Stimulated activated memory B cell treated with anti-CD40 and anti-IgM and Interleukin-4, amounts not matched to agents 10 μg/mL and 1 μg/mL and 100 μg/mL, for 72 hours (primary cell): ENCODE results near the gene KCMF1.

Experiments used
- ATAC-seq: fragments of 150-1000 bp; cut with Tn5 transposase; 2 replicates; pipeline ENCODE4 v1.10.0; 2021
- H3K27ac Mint-ChIP-seq: one replicate; pipeline ENCODE4 v1.8.0; 2022; ENCODE audit warnings: mild to moderate bottlenecking, mixed read lengths
- H3K27me3 Mint-ChIP-seq: one replicate; pipeline ENCODE4 v1.8.0; 2022; ENCODE audit warnings: mixed read lengths
- H3K36me3 Mint-ChIP-seq: one replicate; pipeline ENCODE4 v1.8.0; 2022; ENCODE audit warnings: mixed read lengths
- H3K4me1 Mint-ChIP-seq: one replicate; pipeline ENCODE4 v1.8.0; 2022; ENCODE audit warnings: mixed read lengths
- H3K4me3 Mint-ChIP-seq: one replicate; pipeline ENCODE4 v1.8.0; 2022; ENCODE audit warnings: mild to moderate bottlenecking, moderate library complexity, mixed read lengths
- H3K9me3 Mint-ChIP-seq: one replicate; pipeline ENCODE4 v1.8.0; 2022; ENCODE audit warnings: mixed read lengths

Gene KCMF1

DNA sequence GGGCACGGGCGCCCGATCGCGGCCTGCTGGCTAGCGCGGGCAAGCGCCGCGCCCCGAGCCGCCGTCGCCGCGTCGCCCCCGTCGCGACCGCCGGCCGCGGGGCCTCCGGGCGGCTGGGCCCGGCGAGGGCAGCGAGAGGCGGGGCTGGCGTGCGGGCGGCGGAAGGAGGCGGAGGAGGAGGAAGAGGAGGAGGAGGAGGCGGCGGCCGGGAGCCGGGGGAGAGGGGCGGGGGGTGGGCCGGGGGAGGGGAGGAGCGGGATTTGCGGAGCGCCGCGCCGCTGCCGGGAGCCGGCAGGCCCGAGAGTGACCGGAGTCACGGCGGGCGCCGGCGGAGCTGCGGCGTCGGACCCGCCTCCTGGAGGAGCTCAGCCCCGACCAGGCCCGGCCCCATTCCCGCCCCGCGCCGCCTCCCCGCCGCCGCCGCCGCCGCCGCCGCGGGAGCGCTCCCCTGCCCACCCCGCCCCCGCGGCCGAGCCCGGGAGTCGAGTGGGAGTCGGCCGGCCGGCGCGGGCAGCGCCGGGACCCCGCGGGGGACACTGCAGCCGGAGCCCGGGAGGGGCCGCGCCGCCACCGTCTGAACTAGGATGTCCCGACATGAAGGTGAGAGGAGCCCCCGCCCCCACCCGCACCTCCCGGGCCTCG lies at the start of gene KCMF1:
KCMF1 (plus strand) TSS at position 294 of the 642 bp plus-strand sequence; CDS start at position 585, 291 bp downstream.
- Mint-ChIP-seq H3K4me1 (peaks cover 51% of the 10 kb centered on the region), H3K4me3 (peak within 1 kb of the TSS; percentile 99), H3K27ac (peak within 1 kb of the TSS; percentile 99), H3K27me3 (no peaks in the 10 kb centered on the region), H3K36me3 (peaks cover 31% of the 10 kb centered on the region), H3K9me3 (no peaks in the 10 kb centered on the region)
- peak; percentile 82 for ATAC-seq

GRCh38 chr2:84923009-84923408 lies 48.0 kb upstream of the KCMF1 start:
- no peak for ATAC-seq
- Mint-ChIP-seq H3K4me1 (peaks cover 70% of the 10 kb centered on the region), H3K27me3 (no peaks in the 10 kb centered on the region), H3K9me3 (no peaks in the 10 kb centered on the region), H3K4me3 (no peak overlapping the region), H3K36me3 (no peaks in the 10 kb centered on the region), H3K27ac (no peak overlapping the region)

DNA sequence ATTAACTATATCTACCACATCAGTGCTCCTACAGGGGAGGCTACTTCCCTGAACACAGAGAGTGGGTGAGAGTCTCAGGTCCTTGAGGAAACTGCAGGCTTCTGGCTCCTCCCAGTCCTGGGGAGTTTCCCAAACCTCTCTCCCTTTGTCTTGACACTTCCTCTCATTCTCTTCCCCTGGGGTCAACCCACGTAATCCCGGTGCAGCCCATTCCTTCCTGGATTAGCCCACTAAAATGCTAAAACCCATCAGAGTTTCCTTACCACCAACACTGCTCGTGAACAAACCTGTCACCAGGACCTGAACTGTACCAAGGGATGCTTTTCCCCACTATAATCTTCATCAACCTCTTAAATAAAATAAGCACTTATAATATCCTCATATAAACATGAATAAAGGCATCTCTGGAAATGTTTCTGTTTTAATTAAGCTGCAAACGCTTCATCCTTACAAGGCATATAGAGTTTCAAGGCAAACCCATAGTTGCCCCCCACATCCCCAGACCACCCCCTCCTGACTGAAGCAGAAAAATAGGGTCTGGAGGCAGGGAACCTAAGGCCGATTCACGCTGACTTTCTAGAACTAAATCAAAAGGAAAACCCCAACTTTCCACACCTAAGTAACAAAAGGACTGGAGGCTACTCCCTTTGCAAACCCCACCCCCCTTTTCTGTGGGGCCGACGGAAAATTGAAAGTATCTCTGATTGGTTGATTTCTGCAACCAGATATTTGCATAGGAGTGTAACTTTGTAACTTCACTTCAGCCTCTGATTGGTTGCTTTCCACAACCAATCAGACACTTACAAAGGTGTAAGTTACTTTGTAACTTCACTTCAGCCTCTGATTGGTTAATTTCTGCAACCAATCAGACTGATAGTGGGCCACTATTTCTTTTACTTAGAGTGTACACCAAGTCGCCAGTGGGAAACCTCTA lies 46.5 kb upstream of the KCMF1 start:
- Mint-ChIP-seq H3K27me3 (no peaks in the 10 kb centered on the region), H3K36me3 (no peaks in the 10 kb centered on the region), H3K4me1 (peaks cover 55% of the 10 kb centered on the region), H3K9me3 (no peaks in the 10 kb centered on the region), H3K4me3 (peak overlapping the region; percentile 48), H3K27ac (peak overlapping the region; percentile 78)
- no peak for ATAC-seq

- no peaks in the 10 kb centered on the region for H3K36me3 Mint-ChIP-seq
- H3K27ac Mint-ChIP-seq, result peak overlapping the region; percentile 78
- H3K9me3 Mint-ChIP-seq, result no peaks in the 10 kb centered on the region
- H3K4me1 Mint-ChIP-seq, result peaks cover 46% of the 10 kb centered on the region
- no peaks in the 10 kb centered on the region for H3K27me3 Mint-ChIP-seq
- ATAC-seq, result no peak
- H3K4me3 Mint-ChIP-seq, result peak overlapping the region; percentile 87
Measured at GRCh38 chr2:84925336-84925723, 45.6 kb upstream of the KCMF1 start.

- ATAC-seq, result peak; percentile 96
- Mint-ChIP-seq H3K27ac (peak overlapping the region; percentile 78), H3K27me3 (no peaks in the 10 kb centered on the region), H3K9me3 (no peaks in the 10 kb centered on the region), H3K4me1 (peaks cover 43% of the 10 kb centered on the region), H3K36me3 (no peaks in the 10 kb centered on the region), H3K4me3 (peak overlapping the region; percentile 87)
Measured at GRCh38 chr2:84925724-84926376, 45.1 kb upstream of the KCMF1 start.

DNA sequence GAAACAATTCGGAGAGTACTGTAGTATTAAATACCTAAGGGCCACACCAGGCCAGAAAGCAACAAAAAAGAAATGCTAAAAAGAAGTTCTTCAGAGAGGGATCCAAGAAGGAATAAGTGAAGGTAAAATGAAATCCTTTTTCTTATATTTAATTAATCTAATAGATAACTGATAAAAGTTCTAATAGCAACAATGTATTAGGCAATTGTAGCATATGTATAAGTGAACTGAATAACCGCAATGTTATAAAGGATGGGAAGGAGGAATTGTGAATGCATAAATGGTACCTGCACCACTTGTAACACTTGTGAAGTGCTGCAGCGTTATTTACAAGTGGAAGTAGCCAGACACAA lies 43.7 kb upstream of the KCMF1 start:
- Mint-ChIP-seq H3K27me3 (no peaks in the 10 kb centered on the region), H3K9me3 (no peaks in the 10 kb centered on the region), H3K4me1 (peaks cover 55% of the 10 kb centered on the region), H3K4me3 (peak overlapping the region; percentile 87), H3K36me3 (no peaks in the 10 kb centered on the region), H3K27ac (peak overlapping the region; percentile 78)
- no peak for ATAC-seq

GRCh38 chr2:84931384-84931821 lies 39.6 kb upstream of the KCMF1 start:
- no peak overlapping the region for H3K4me3 Mint-ChIP-seq

DNA sequence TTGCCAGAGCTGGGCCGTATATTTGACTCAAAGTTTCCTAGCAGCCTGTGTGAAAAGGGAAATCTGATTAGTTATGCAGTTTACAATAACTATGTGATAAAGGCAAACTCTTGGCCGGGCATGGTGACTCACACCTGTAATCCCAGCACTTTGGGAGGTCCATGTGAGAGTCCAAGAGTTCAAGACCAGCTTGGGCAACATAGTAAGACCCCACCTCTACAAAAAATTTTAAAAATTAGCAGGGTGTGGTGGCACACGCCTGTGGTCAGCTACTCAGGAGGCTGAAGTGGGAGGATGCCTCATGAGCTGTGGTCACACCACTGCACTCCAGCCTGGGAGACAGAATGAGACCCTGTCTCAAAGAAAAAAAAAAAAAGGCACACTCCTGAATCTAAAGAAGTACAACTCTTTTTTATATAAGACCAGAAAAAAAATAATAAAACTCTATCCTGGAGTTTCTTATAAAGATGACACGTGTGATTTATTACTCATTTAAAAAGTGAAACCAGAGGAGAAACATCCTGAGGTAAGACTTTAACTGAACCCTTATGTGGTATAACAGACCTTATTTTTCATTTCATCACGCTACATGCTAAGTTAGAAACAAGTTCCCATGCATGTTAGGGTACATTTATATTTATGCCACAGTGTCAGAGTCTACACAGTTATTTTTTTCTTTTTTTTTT lies 32.6 kb upstream of the KCMF1 start:
- no peak for ATAC-seq
- H3K27me3 Mint-ChIP-seq, result no peaks in the 10 kb centered on the region
- peak overlapping the region; percentile 94 for H3K27ac Mint-ChIP-seq
- no peak overlapping the region for H3K4me3 Mint-ChIP-seq
- H3K36me3 Mint-ChIP-seq, result no peaks in the 10 kb centered on the region
- peaks cover 37% of the 10 kb centered on the region for H3K4me1 Mint-ChIP-seq
- no peaks in the 10 kb centered on the region for H3K9me3 Mint-ChIP-seq

More at GRCh38 chr2:84931384-84931821, 39.6 kb upstream of the KCMF1 start:
- ATAC-seq, result no peak
- Mint-ChIP-seq H3K27ac (peak overlapping the region; percentile 26), H3K36me3 (no peaks in the 10 kb centered on the region), H3K27me3 (no peaks in the 10 kb centered on the region), H3K9me3 (no peaks in the 10 kb centered on the region), H3K4me1 (peaks cover 29% of the 10 kb centered on the region)

DNA sequence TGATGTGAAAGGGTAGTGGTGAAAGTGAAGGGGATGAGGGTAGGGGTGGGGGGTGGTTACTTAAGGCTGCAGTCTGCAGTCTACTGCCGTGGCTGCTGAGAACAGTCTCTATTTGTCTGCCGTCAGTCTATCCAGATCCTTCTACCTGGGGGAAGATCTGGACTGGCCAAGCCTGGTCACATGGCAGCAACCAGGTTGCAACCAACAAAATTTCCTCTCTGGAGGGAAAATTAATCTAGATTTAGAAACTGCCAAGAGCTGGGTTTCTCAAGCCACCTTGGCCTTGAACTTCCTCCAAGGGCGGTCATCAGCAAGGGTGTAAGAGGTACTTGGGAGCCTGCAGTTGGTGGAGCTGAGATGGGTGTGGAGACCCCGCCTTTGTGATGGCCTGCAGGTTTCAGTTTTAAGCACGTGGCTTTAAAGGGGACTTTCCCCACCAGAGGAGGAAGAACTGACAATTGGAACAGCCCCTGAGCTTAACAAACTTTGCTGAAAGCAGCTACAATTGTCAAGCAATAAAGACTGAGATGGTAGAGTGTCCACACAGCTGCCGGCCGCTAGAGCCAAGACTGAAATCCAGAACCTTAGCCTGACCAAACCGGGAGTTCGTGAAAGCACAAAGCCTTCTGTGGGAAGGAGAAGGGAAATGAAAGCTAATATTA lies 31.4 kb upstream of the KCMF1 start:
- peak; percentile 98 for ATAC-seq
- Mint-ChIP-seq H3K4me3 (peak overlapping the region; percentile 77), H3K36me3 (no peaks in the 10 kb centered on the region), H3K4me1 (peaks cover 49% of the 10 kb centered on the region), H3K27me3 (no peaks in the 10 kb centered on the region), H3K27ac (peak overlapping the region; percentile 94), H3K9me3 (no peaks in the 10 kb centered on the region)

GRCh38 chr2:84940088-84940470 lies 30.9 kb upstream of the KCMF1 start:
- Mint-ChIP-seq H3K27ac (peak overlapping the region; percentile 94), H3K36me3 (no peaks in the 10 kb centered on the region), H3K9me3 (no peaks in the 10 kb centered on the region), H3K4me1 (peaks cover 55% of the 10 kb centered on the region), H3K27me3 (no peaks in the 10 kb centered on the region), H3K4me3 (peak overlapping the region; percentile 77)
- no peak for ATAC-seq

GRCh38 chr2:84940831-84941412 lies 30.0 kb upstream of the KCMF1 start:
- H3K4me1 Mint-ChIP-seq, result peaks cover 62% of the 10 kb centered on the region
- no peaks in the 10 kb centered on the region for H3K27me3 Mint-ChIP-seq
- H3K4me3 Mint-ChIP-seq, result no peak overlapping the region
- no peaks in the 10 kb centered on the region for H3K36me3 Mint-ChIP-seq
- no peak for ATAC-seq
- no peaks in the 10 kb centered on the region for H3K9me3 Mint-ChIP-seq
- H3K27ac Mint-ChIP-seq, result peak overlapping the region; percentile 82

DNA sequence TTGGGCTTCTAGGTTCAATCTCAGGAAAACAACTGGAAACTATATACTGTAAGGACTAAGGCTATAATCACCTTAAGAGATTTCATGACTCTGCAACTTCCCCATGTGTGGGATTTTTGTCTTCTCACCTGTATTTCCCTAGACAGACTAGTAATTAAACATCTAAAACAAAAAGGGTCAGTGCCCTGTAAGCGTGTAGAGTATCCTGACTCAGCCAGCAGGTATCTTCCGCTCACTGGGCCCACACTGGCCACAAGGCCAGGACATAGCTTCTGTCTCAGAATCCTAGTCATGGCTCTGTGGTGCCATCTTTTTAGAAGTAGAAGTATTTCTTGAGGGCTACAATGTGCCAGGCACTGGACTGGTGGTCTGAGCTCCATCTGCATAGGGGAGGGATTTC lies 28.8 kb upstream of the KCMF1 start:
- H3K27me3 Mint-ChIP-seq, result no peaks in the 10 kb centered on the region
- no peak for ATAC-seq
- peak overlapping the region; percentile 82 for H3K27ac Mint-ChIP-seq
- H3K36me3 Mint-ChIP-seq, result no peaks in the 10 kb centered on the region
- no peak overlapping the region for H3K4me3 Mint-ChIP-seq
- peaks cover 73% of the 10 kb centered on the region for H3K4me1 Mint-ChIP-seq
- no peaks in the 10 kb centered on the region for H3K9me3 Mint-ChIP-seq

GRCh38 chr2:84942964-84943421 lies 28.0 kb upstream of the KCMF1 start:
- Mint-ChIP-seq H3K4me1 (peaks cover 73% of the 10 kb centered on the region), H3K27me3 (no peaks in the 10 kb centered on the region), H3K36me3 (no peaks in the 10 kb centered on the region), H3K27ac (peak overlapping the region; percentile 82), H3K4me3 (peak overlapping the region; percentile 51), H3K9me3 (no peaks in the 10 kb centered on the region)
- ATAC-seq, result peak; percentile 58

GRCh38 chr2:84944295-84944909 lies 26.6 kb upstream of the KCMF1 start:
- H3K4me3 Mint-ChIP-seq, result no peak overlapping the region
- peak overlapping the region; percentile 82 for H3K27ac Mint-ChIP-seq

More at GRCh38 chr2:84944295-84944909, 26.6 kb upstream of the KCMF1 start:
- ATAC-seq, result no peak
- Mint-ChIP-seq H3K36me3 (no peaks in the 10 kb centered on the region), H3K27me3 (no peaks in the 10 kb centered on the region), H3K9me3 (no peaks in the 10 kb centered on the region), H3K4me1 (peaks cover 62% of the 10 kb centered on the region)
